GM15510 (cell line): ENCODE data around the gene OTOP3.

Experiments used
- POLR2A ChIP-seq: IDR thresholded peaks from 3 replicates; pipeline ENCODE4 v1.6.1; 2011; ENCODE audit warnings: borderline replicate concordance; ENCODE audit not compliant: insufficient read length; ENCODE audit errors: extremely low read depth

The OTOP3 gene

DNA sequence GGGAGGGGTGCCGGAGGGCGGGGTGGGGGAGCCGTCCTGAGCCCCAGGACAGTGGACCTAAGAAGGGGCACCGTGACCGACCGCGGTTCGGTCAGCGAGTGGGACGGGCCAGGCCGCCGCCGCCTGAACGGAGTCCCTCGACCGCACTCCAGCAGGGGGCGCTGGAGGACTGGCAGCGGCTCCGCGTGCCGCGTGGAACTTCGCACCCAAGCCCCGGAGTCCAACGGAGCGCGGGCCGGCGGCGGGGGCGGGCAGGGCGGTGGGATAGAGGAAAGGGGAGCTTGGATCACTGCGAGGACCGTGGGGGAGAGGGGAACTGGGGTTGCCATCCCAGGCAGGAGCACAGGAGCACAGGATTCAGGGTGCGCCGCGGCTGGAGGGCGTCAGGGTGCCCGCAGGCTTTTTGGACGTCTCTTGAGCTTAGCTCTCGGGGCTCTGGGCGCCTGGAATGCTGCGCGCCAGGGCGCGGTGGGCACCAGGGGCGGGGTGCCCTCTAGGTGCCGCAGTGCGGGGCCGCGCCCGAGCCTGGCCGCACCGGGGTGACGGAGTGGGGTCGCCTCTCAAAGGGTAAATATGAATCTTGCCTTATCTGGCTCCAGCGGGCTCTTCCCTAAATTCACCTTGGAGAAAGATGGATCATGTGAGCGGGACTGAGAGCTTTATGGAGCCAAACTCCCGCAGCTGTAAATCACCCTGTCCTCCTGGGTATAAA, 12.0 kb upstream of the OTOP3 start:
- no peak for TF ChIP-seq POLR2A

DNA sequence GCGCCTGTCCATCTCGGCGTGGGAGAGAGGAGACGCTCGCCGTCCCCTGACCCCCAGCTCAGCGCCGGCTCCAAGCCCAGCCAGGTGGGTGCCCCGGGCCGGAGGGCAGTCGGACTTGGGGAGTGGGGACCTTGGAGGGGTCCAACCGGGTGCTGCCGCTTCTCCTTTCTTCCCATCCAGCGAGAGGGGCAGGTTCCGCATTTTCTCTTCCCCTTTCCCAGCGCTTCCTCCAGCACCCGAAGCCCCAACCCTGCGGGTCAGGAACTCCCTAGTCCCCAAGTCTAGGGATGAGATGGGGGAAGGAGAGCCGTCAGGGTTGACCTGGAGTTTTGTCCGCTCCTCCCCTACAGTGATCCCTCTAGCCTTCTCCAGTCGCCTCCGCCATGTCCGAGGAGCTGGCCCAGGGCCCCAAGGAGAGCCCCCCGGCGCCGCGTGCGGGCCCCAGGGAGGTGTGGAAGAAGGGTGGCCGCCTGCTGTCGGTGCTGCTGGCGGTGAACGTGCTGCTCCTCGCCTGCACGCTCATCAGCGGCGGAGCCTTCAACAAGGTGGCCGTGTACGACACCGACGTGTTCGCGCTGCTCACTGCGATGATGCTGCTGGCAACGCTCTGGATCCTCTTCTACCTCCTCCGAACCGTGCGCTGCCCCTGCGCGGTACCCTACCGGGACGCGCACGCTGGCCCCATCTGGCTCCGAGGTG, 11.3 kb upstream of the OTOP3 start, which contains the start of gene OTOP2:
Gene OTOP2 (plus strand): TSS at position 24 of the 699 bp plus-strand sequence. CDS start 360 bp downstream, at position 384.
- TF ChIP-seq POLR2A = no peak

DNA sequence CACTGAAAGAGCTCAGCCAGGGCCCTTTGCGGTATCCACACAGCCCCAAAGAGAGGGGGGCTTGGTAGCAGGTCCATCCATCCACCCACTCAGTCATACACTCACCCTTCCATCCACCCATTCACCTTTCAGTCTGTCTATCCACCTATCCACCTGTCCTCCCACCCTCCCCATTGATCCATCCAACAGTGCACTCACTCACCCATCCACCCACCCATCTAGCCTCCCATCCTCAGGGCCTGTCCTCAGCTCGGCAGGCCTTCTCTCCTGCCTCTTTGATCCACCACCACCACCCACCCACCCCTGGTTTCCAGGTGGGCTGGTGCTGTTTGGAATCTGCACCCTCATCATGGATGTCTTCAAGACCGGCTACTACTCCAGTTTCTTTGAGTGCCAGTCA, 10.5 kb upstream of the OTOP3 start:
- no peak for TF ChIP-seq POLR2A

DNA sequence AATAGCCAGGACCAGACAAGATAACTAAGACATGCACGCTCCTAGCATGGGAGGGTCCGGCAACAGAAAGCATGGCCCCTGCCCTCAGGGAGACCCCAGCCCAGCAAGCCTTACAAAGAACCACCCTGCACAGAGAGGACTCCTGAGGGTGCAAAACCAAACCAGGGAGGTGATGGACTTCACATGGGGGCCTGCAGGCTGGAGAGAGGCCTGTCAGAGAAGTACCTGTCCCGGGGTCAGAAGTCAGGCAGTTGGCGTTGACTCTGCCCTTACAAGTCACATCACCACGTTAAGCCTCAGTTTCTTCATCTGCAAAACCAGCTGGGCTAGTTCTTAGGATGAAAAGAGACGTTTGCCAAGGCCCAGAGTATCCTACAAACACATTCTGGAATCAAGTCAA, 6.9 kb upstream of the OTOP3 start:
- TF ChIP-seq POLR2A = no peak

DNA sequence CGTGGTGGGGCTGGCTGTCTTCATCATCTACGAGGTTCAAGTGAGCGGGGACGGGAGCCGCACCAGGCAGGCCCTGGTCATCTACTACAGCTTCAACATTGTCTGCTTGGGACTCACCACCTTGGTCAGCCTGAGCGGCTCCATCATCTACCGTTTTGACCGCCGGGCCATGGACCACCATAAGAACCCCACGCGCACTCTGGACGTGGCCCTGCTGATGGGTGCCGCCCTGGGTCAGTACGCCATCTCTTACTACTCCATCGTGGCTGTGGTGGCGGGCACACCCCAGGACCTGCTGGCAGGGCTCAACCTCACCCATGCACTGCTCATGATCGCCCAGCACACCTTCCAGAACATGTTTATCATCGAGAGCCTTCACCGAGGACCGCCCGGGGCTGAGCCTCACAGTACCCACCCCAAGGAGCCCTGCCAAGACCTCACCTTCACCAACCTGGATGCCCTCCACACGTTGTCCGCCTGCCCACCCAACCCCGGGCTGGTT, 5.1 kb upstream of the OTOP3 start:
- no peak for TF ChIP-seq POLR2A

DNA sequence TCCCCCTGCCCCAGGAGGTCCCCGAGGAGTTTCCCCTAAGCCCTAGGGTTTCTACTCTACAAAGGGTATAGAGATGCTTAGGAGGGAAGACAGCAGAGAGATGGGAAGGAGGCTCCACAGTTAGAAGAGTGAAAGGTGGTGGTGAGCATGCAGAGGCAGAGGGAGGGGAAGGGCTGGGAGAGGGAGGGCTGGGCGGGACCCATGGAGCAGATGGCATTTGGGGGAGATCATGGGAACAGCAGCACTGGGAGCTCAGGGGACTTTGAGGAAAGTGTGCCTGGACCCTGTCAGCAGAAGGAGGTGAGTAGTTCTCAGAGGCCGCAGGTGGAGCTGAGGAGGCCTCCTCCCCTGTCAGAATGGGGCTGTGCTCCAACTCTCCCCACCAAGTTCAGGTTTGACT, 650 bp upstream of the OTOP3 start:
- TF ChIP-seq POLR2A = no peak

DNA sequence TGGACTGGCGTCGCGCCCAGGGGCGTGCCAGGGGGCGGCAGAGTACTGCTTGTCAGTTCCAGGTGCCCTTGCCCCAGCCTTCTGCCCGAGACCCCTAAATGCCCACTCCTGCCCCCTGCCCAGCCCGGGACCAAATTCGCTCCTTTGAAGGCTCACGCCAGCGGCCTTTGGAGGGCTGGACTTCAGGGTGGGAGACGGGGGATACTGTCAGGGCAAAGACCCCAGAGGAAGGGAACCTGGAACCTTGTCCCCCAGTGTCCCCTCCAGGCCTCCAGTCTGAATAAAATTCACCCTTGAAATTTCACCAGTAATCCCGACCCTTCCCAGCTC, 737 bp downstream of the OTOP3 start:
- no peak for TF ChIP-seq POLR2A

DNA sequence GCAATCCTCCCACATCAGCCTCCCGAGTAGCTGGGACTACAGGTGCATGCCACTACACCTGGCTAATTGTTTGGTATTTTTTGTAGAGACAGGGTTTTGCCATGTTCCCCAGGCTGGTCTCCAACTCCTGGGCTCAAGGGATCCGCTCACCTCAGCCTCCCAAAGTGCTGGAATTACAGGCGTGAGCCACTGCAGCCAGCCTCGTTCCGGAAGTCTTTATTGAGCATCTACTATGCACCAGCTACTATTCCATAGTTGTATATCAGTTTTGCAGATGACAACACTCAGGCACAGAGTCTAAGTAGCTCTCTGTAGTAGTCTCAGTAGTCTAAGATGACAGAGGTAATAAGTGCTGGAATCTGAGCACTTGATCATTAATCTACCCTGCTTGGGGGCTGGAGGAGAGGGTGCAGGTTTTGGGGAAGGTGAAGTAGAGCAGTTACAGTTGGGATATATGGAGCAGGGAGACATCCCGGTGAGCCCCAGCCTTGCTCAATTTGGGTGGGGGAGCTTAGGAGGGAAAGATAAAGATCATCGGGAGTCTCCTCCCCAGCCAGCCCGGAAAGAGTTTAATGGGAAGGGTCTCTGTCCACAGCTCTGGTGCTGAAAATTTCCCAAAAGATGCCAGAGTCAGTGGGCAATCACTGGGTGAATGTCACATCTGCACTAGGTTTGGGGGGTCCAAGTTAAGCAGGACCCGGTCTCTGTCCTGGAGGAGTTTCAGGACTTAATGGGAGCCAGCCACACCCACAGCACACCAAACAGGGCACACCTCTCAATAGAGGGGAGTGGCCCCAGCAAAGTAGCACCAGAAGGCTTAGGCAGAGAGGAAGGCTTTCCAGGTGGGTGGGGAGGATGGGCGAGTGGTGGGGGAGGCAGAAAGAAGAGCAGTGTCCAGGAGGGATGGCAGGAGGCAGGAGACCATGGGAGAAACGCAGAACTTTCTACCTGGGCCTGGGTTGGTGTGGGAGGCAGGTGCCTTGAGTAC, 1.7 kb downstream of the OTOP3 start:
- TF ChIP-seq POLR2A = no peak

DNA sequence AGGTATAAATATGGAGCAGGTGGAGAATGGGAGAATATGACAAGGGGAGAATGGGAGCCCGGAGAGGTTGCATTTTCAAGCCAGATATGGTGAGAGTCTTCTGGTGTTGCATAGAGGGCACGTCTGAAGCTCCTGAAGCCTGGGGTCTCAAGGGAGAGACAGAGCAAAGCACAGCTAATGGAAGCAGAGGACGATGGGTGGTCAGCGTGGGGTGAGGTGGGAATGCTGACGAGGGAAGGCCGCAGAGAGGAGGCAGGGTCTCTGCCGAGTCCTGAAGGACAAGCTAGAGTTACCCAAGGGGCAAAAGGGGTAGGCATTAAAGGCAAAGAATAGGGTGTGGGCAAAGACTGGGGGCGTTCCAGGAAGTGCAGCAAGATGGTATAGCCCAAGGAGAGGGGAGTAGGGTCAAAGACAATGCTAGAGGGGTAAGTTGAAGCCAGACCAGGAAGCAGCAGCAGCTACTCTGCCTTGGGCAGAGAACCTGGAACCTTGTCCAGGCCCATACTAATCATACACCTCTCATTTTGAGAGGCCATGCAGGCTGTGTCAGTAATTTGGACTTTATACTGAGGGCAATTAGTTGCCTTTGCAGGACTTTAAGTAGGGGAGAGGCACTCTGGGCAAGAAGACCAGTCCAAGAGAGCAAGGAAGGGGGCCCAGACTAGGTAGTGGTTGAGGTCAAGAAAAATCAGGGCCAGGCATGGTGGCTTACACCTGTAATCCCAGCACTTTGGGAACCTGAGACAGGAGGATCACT, 2.7 kb downstream of the OTOP3 start:
- TF ChIP-seq POLR2A = no peak

DNA sequence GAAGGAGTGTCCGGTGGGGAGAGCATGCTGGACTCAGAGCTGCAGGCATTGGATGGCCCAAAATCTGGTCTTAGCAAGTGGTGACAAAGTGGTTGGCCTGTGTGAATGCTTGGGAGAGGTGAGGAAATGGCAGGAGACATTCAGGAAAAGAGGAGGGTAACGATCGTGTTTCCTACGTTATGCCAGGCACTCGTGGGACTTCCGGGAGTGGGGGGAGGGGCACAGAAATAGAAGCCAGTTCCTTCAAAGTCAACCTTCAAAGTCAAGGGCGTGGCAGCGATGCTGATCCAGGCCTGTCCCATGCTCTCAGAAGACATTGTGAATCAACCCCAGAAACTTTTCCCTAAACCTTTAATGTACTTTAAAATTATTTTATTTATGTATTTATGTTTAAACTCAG, 3.8 kb downstream of the OTOP3 start:
- no peak for TF ChIP-seq POLR2A

DNA sequence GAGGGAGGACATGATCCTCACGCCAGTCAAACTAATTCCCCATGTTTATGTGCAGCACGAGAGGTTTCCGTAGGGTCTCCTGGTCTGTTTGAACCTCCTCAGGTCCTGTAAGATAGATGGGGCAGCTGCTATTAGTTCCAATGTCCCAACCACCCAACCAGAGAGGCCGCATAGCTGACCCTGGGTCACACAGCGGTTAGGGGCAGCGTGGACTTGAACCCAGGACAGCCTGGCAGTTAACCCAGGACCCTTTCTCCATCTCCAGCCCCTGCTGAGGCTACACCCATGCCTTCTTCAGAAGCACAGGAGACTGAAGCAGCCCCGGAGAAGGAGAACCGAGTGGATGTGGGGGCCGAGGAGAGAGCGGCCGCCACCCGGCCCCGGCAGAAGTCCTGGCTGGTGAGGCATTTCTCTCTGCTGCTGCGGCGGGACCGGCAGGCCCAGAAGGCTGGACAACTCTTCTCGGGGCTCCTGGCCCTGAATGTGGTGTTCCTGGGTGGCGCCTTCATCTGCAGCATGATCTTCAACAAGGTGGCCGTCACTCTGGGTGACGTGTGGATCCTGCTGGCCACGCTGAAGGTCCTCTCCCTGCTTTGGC, 5.5 kb downstream of the OTOP3 start:
- no peak for TF ChIP-seq POLR2A

DNA sequence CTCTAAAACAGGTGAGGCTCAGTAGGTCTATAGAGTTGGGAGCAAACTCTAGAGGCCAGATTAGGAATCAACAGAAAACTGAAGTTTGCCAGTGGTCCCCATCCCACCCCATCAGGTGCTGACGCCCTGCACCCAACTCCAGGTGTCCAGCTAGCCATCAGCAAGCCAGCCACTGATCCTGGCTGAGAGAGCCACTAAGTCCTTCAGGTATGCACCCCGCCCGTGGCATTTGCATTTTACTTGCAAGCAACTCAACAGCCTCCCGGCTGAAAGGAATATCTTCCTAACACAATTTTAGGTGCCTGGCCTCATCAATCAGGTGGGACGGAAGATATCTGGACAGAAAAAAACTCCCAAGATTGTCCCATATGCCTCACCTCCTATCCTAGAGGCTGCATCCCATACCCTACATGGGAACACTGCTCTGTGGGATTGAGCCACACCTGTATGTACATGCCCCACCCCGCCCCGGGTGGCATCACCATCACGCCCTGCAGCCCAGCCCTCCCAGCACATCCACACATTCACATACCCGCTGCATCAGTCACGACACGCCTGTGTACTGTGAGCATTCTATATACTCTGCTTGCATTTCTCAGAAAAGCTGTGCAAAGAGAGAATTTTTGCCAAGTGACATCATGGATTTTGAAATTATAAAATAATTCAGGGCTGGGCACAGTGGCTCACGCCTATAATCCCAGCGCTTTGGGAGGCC, 8.3 kb downstream of the OTOP3 start:
- no peak for TF ChIP-seq POLR2A

DNA sequence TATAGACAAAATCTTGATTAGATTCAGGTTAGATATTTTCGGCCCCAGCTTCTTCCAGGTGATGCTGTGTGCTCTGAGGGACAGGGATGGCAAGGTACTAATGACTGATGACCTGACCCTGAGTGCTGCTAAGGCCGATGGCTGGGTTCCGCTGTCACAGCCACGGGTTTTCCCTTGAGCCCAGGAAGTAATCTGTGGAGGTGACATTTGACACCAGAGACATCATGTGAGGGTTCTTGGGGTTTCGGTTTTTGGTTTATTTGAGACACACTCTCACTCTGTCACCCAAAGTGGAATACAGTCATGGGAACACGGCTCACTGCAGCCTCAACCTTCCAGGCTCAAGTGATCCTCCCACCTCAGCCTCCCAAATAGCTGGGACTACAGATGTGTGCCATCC, 9.8 kb downstream of the OTOP3 start:
- TF ChIP-seq POLR2A = no peak

DNA sequence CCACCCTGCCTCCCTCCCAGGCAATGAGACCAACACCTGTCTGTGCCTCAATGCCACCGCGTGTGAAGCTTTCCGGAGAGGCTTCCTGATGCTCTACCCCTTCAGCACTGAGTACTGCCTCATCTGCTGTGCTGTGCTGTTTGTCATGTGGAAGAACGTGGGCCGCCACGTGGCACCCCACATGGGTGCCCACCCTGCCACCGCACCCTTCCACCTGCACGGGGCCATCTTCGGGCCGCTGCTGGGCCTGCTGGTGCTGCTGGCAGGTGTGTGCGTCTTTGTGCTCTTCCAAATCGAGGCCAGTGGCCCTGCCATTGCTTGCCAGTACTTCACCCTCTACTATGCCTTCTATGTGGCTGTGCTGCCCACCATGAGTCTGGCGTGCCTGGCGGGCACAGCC, 10.9 kb downstream of the OTOP3 start:
- TF ChIP-seq POLR2A = no peak

DNA sequence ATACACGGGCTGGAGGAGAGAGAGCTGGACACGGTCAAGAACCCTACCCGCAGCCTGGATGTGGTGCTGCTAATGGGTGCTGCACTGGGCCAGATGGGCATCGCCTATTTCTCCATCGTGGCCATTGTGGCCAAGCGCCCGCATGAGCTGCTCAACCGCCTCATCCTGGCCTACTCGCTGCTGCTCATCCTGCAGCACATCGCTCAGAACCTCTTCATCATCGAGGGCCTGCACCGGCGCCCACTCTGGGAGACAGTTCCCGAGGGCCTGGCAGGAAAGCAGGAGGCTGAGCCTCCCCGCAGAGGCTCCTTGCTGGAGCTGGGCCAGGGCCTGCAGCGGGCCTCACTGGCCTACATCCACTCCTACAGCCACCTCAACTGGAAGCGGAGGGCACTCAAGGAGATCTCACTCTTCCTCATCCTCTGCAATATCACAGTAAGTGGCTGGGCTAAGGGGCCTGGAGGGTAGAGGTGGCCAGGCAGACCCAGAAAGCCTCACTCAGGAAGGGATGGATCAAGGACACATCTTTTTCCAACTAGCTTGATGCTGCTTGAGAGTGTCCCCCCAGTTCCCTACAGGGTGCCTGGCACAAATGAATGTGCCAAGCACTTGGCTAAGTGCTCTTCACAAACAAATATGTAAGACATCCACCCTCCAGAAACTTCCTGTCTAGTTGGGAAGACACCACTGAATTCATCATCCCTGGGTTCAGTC, 11.5 kb downstream of the OTOP3 start:
- TF ChIP-seq POLR2A = no peak
